ENCODE data around the gene ASPDH. TPM values are rescaled to one million over a fixed set of nuclear protein-coding genes. Genes with fewer than 3 reads are reported as not detected.

ASPDH gene
- polyA plus RNA-seq, 3 donors = not detected

- no peak for DNase-seq
- no peaks in the 10 kb centered on the region for H3K27me3 ChIP-seq (ENCODE audit: control insufficient read depth in 2 of 2, insufficient read depth in 2 of 2, low read length in 2 of 2)
- peak overlapping the region in 1 of 7 donors; percentile 38 for H3K27ac Mint-ChIP-seq
- 100% methylated on average over 1 of the region's 5 CpGs for WGBS (ENCODE audit: insufficient coverage)
- peaks cover 3 to 11% (median 4%) of the 10 kb centered on the region in 3 donors for H3K27me3 Mint-ChIP-seq (ENCODE audit: low read depth in 3 of 3)
- peaks cover 25% of the 10 kb centered on the region for H3K4me1 Mint-ChIP-seq
- H3K4me3 Mint-ChIP-seq = no peak overlapping the region
- no peak overlapping the region for H3K4me3 ChIP-seq (replicated peaks in 1 of 3; ENCODE audit: low read depth in 2 of 3, low read length in 3 of 3)
- H3K79me2 ChIP-seq (ENCODE audit: insufficient read depth, low read length) = no peaks in the 10 kb centered on the region
- H3K36me3 Mint-ChIP-seq = peaks cover 0 to 7% of the 10 kb centered on the region in 2 donors
- no peaks in the 10 kb centered on the region for H4K20me1 ChIP-seq (ENCODE audit: insufficient read depth, low read length)
- no peak overlapping the region for H3K27ac ChIP-seq (ENCODE audit: low read depth in 1 of 2, low read length in 2 of 2)
- TF ChIP-seq, protein P1, sequence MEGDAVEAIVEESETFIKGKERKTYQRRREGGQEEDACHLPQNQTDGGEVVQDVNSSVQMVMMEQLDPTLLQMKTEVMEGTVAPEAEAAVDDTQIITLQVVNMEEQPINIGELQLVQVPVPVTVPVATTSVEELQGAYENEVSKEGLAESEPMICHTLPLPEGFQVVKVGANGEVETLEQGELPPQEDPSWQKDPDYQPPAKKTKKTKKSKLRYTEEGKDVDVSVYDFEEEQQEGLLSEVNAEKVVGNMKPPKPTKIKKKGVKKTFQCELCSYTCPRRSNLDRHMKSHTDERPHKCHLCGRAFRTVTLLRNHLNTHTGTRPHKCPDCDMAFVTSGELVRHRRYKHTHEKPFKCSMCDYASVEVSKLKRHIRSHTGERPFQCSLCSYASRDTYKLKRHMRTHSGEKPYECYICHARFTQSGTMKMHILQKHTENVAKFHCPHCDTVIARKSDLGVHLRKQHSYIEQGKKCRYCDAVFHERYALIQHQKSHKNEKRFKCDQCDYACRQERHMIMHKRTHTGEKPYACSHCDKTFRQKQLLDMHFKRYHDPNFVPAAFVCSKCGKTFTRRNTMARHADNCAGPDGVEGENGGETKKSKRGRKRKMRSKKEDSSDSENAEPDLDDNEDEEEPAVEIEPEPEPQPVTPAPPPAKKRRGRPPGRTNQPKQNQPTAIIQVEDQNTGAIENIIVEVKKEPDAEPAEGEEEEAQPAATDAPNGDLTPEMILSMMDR (IDR thresholded peaks at IDR 0.05) = no peak
- H3K9ac ChIP-seq (ENCODE audit: insufficient read depth, low read length, poor library complexity, severe bottlenecking) = no peak overlapping the region
- peaks cover 3 to 10% (median 6%) of the 10 kb centered on the region in 7 donors for H3K9me3 Mint-ChIP-seq
- H3K36me3 ChIP-seq (replicated peaks in 1 of 2; ENCODE audit: control insufficient read depth in 1 of 2, insufficient read depth in 2 of 2, low read length in 2 of 2) = no peaks in the 10 kb centered on the region
- intact Hi-C loops (cut with micrococcal nuclease) = no loop called here
- H2AFZ ChIP-seq (ENCODE audit: insufficient read depth, low read depth, low read length, poor library complexity, severe bottlenecking) = no peak overlapping the region
- H3K4me2 ChIP-seq (replicated peaks; ENCODE audit: extremely low read depth, low read length, poor library complexity, severe bottlenecking) = no peak overlapping the region
- peaks cover 24 to 28% of the 10 kb centered on the region in 2 donors for H3K4me1 ChIP-seq (ENCODE audit: control insufficient read depth in 1 of 2, insufficient read depth in 2 of 2, low read length in 2 of 2)
- peaks cover 0 to 6% of the 10 kb centered on the region in 2 donors for H3K9me3 ChIP-seq (replicated peaks in 1 of 2; ENCODE audit: control insufficient read depth in 1 of 2, insufficient read depth in 1 of 2, low read length in 2 of 2)
Measured at GRCh38 chr19:50495020-50495531, 18.6 kb downstream of the ASPDH start.

GRCh38 chr19:50494186-50495019, 19.3 kb downstream of the ASPDH start:
- no peak overlapping the region for H3K9ac ChIP-seq (ENCODE audit: insufficient read depth, low read length, poor library complexity, severe bottlenecking)
- H2AFZ ChIP-seq (ENCODE audit: insufficient read depth, low read depth, low read length, poor library complexity, severe bottlenecking) = no peak overlapping the region
- Mint-ChIP-seq H3K9me3 (peaks cover 3 to 13% (median 7%) of the 10 kb centered on the region in 7 donors), H3K4me1 (peaks cover 32% of the 10 kb centered on the region), H3K36me3 (peaks cover 0 to 7% of the 10 kb centered on the region in 2 donors), H3K4me3 (peak overlapping the region in 1 of 2 donors; percentile 54), H3K27me3 (ENCODE audit: low read depth in 3 of 3) (peaks cover 4 to 12% (median 5%) of the 10 kb centered on the region in 3 donors), H3K27ac (peak overlapping the region in 2 of 7 donors; percentile 7 to 26)
- WGBS (ENCODE audit: insufficient coverage) = 50% methylated on average over 1 of the region's 7 CpGs
- peaks cover 30 to 34% of the 10 kb centered on the region in 2 donors for H3K4me1 ChIP-seq (ENCODE audit: control insufficient read depth in 1 of 2, insufficient read depth in 2 of 2, low read length in 2 of 2)
- H3K79me2 ChIP-seq (ENCODE audit: insufficient read depth, low read length) = no peaks in the 10 kb centered on the region
- DNase-seq = no peak
- intact Hi-C loops (cut with micrococcal nuclease) = no loop called here
- TF ChIP-seq, protein P1 (IDR thresholded peaks at IDR 0.05) = no peak
- H3K36me3 ChIP-seq (replicated peaks in 1 of 2; ENCODE audit: control insufficient read depth in 1 of 2, insufficient read depth in 2 of 2, low read length in 2 of 2) = no peaks in the 10 kb centered on the region
- H3K9me3 ChIP-seq (replicated peaks in 1 of 2; ENCODE audit: control insufficient read depth in 1 of 2, insufficient read depth in 1 of 2, low read length in 2 of 2) = peaks cover 0 to 6% of the 10 kb centered on the region in 2 donors
- H3K4me2 ChIP-seq (replicated peaks; ENCODE audit: extremely low read depth, low read length, poor library complexity, severe bottlenecking) = no peak overlapping the region
- H4K20me1 ChIP-seq (ENCODE audit: insufficient read depth, low read length) = no peaks in the 10 kb centered on the region
- H3K27me3 ChIP-seq (ENCODE audit: control insufficient read depth in 2 of 2, insufficient read depth in 2 of 2, low read length in 2 of 2) = no peaks in the 10 kb centered on the region
- no peak overlapping the region for H3K4me3 ChIP-seq (replicated peaks in 1 of 3; ENCODE audit: low read depth in 2 of 3, low read length in 3 of 3)
- H3K27ac ChIP-seq (ENCODE audit: low read depth in 1 of 2, low read length in 2 of 2) = no peak overlapping the region
